ENCODE results near the gene STK11. TPM values are rescaled to one million over a fixed set of nuclear protein-coding genes. Genes with fewer than 3 reads are reported as not detected.

STK11 gene
- polyA plus RNA-seq, 2 of the 4 experiments (the other 2 are of a cell fraction), result 16.2 to 33.6 TPM

DNA sequence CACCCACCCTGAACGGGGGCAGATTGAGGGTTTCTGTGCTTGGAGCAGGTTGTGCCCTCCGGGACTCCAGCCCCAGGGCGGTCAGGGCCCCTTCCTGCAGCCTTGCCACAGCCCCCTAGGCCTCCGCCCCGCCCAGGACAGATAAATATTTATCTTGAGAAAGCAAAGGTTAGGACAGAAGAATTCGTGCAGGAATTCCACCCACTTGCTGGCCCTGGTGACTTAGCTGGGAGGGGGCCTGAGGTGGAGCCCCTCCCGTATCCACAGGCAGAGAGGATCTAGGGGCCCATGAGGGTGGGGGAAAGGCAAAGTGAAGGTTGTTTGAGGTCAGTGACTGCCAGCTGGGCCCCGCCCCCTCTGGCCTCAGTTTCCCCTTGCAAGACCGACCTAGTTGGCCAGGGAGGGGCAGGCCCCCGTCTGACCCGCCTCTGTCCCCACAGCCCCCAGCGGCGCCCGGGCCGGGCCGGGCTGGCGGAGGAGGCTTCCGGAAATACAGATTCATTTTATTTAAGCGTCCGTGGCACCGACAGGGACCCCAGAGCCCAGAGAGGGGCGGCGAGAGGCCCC lies 48.0 kb downstream of the STK11 start:
- DNase-seq (ENCODE audit: low read depth in 1 of 2, low spot score in 1 of 2) (peak in 1 of 2 experiments; percentile 79), FAIRE-seq (no peak), ATAC-seq (peak in 1 of 2 experiments; percentile 19; a peak in 4 of 6 replicates)
- peak overlapping the region; percentile 100 for H3K27ac ChIP-seq
- H3K4me1 ChIP-seq, result peaks cover 50% of the 10 kb centered on the region
- 0% methylated on average over 3 of the region's 23 CpGs for WGBS (ENCODE audit: missing lambda C conversion rate)
- TF ChIP-seq CHD2 (IDR thresholded peaks at IDR 0.05; ENCODE audit: low read length, partially characterized antibody) (no peak), ZC3H11A (IDR thresholded peaks at IDR 0.05) (no peak)
- TF ChIP-seq, protein P1, sequence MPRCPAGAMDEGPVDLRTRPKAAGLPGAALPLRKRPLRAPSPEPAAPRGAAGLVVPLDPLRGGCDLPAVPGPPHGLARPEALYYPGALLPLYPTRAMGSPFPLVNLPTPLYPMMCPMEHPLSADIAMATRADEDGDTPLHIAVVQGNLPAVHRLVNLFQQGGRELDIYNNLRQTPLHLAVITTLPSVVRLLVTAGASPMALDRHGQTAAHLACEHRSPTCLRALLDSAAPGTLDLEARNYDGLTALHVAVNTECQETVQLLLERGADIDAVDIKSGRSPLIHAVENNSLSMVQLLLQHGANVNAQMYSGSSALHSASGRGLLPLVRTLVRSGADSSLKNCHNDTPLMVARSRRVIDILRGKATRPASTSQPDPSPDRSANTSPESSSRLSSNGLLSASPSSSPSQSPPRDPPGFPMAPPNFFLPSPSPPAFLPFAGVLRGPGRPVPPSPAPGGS (IDR thresholded peaks at IDR 0.05), result 0 out of 3 replicates have a peak, but pooled peaks have one; percentile 6
- TF ChIP-seq, protein P2, sequence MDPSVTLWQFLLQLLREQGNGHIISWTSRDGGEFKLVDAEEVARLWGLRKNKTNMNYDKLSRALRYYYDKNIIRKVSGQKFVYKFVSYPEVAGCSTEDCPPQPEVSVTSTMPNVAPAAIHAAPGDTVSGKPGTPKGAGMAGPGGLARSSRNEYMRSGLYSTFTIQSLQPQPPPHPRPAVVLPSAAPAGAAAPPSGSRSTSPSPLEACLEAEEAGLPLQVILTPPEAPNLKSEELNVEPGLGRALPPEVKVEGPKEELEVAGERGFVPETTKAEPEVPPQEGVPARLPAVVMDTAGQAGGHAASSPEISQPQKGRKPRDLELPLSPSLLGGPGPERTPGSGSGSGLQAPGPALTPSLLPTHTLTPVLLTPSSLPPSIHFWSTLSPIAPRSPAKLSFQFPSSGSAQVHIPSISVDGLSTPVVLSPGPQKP (IDR thresholded peaks at IDR 0.05; ENCODE audit: low read depth, low read length), result no peak
- TF ChIP-seq, protein P3, sequence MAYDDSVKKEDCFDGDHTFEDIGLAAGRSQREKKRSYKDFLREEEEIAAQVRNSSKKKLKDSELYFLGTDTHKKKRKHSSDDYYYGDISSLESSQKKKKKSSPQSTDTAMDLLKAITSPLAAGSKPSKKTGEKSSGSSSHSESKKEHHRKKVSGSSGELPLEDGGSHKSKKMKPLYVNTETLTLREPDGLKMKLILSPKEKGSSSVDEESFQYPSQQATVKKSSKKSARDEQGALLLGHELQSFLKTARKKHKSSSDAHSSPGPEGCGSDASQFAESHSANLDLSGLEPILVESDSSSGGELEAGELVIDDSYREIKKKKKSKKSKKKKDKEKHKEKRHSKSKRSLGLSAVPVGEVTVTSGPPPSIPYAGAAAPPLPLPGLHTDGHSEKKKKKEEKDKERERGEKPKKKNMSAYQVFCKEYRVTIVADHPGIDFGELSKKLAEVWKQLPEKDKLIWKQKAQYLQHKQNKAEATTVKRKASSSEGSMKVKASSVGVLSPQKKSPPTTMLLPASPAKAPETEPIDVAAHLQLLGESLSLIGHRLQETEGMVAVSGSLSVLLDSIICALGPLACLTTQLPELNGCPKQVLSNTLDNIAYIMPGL (CRISPR knock-in tag; IDR thresholded peaks at IDR 0.05; ENCODE audit: borderline replicate concordance), result no peak
- CTCF ChIA-PET, result interaction anchor here (0.7 to 18.7 kb wide), 7 partner anchors 9 to 141 kb away, joined by 3 to 500 read pairs (median 6); partner anchors contain the start of genes ATP5F1D and CIRBP
- no peaks in the 10 kb centered on the region for H3K9me3 ChIP-seq
- H3K4me2 ChIP-seq, result peak overlapping the region; percentile 100
- POLR2A ChIA-PET, result interaction anchor here (0.6 to 5.0 kb wide), 7 partner anchors 8 to 330 kb away, joined by 3 to 62 read pairs (median 9); partner anchors contain the start of genes CIRBP and FAM174C
- H3K4me3 ChIP-seq, result peak overlapping the region; percentile 97

DNA sequence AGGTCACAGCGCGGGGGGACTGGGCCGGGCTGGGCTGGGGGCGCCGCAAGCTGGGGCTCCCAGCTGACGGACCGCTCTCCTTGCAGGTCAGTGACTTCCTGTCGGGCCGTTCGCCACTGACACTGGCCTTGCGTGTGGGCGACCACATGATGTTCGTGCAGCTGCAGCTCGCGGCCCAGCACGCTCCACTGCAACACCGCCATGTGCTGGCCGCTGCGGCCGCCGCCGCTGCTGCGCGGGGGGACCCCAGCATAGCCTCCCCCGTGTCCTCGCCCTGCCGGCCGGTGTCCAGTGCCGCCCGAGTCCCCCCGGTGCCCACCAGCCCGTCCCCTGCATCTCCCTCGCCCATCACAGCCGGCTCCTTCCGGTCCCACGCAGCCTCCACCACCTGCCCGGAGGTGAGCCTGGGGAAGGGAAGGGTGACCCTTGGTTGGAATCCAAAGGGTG lies 48.5 kb downstream of the STK11 start:
- FAIRE-seq (no peak), ATAC-seq (no peak), DNase-seq (ENCODE audit: low read depth in 1 of 2, low spot score in 1 of 2) (no peak)
- Histone ChIP-seq H3K27ac (peak overlapping the region; percentile 100), H3K9me3 (no peaks in the 10 kb centered on the region), H3K4me1 (peaks cover 55% of the 10 kb centered on the region), H3K4me2 (peak overlapping the region; percentile 100), H3K4me3 (peak overlapping the region; percentile 97)
- TF ChIP-seq, protein P4, sequence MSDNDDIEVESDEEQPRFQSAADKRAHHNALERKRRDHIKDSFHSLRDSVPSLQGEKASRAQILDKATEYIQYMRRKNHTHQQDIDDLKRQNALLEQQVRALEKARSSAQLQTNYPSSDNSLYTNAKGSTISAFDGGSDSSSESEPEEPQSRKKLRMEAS (IDR thresholded peaks at IDR 0.05), result 0 out of 2 replicates have a peak, but pooled peaks have one; percentile 12
- TF ChIP-seq, protein P2 (IDR thresholded peaks at IDR 0.05; ENCODE audit: low read depth, low read length), result no peak
- TF ChIP-seq, protein P1 (IDR thresholded peaks at IDR 0.05), result no peak
- TF ChIP-seq, protein P5, sequence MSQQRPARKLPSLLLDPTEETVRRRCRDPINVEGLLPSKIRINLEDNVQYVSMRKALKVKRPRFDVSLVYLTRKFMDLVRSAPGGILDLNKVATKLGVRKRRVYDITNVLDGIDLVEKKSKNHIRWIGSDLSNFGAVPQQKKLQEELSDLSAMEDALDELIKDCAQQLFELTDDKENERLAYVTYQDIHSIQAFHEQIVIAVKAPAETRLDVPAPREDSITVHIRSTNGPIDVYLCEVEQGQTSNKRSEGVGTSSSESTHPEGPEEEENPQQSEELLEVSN (IDR thresholded peaks at IDR 0.05; ENCODE audit: borderline replicate concordance, low read depth), result no peak
- no peak for TF ChIP-seq JUNB (IDR thresholded peaks at IDR 0.05)
- TF ChIP-seq POLR2A (IDR thresholded peaks at IDR 0.05; ENCODE audit: low read length), result no peak
- TF ChIP-seq EHF (CRISPR knock-in tag; IDR thresholded peaks at IDR 0.05), result no peak
- ChIA-PET POLR2A (interaction anchor here (0.6 to 5.0 kb wide), 4 partner anchors 7 to 44 kb away, joined by 7 to 62 read pairs (median 23); partner anchors contain the start of gene CIRBP), CTCF (interaction anchor here (1.9 to 18.7 kb wide), 3 partner anchors 8 to 13 kb away, joined by 10 to 500 read pairs (median 107); partner anchors contain the start of genes ATP5F1D and CIRBP)
- 68% methylated on average over 5 of the region's 37 CpGs for WGBS (ENCODE audit: missing lambda C conversion rate)
